HG02642 (cell line): ENCODE measurements around the gene FIBIN.

ENCODE experiments used
- ATAC-seq: cut with Tn5 transposase; IDR thresholded peaks from one replicate; pipeline ENCODE4 v1.9.1; 2021; ENCODE audit warnings: mild to moderate bottlenecking; ENCODE audit not compliant: unreplicated experiment, poor library complexity

The FIBIN gene

GRCh38 chr11:27018902-27019529 is 25.1 kb downstream of the FIBIN start:
- ATAC-seq = no peak

DNA sequence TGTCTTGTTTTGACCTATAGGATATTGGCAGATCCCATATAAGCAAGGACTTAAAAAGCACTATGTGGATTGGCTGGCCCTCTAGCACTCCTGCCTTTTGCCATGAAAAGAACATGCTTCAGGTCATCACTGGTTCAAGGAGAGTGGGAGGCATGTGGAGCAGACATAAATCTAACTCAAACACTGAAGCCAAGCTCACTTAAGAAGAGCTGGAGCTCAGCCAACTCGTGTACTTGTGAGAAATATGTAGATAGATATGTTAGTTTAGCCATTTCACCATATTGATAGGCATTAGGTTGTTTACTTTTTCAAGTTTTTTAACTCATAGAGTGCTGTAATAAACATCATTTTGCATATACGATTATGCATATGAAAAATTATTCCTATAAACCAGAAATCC is 26.8 kb downstream of the FIBIN start:
- ATAC-seq = no peak

DNA sequence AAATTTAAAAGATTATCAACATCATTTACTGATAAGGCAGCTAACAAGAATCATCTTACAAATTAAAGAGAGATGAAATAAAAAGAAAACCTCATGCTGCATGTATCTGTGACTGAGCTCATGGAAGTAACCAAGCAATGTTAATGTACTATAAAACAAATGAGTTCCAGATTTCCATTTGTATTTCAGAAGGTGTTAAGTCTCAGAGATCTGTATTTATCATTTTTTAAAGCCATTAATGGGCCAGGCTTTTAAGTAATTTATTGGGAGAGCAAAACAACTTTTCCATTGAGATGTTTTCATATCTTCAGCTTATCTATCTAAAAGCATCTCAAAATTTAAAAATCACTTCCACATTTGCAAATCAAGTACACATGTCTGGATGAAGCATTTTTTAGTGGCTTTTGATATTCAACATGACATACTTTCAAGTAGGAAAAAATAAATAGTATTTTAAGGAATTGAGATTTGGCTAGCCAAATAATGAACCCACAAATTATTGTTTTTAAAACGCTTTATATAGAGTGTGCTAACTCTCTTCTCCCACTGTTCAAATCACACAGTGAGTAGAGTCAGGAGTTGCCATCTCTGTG is 28.8 kb downstream of the FIBIN start:
- ATAC-seq = no peak

GRCh38 chr11:27024865-27025264 is 31.0 kb downstream of the FIBIN start:
- ATAC-seq = no peak

- no peak for ATAC-seq
These were observed 31.5 kb downstream of the FIBIN start for GRCh38 chr11:27025312-27025955.

GRCh38 chr11:27025957-27026733 is 32.2 kb downstream of the FIBIN start:
- no peak for ATAC-seq

GRCh38 chr11:27028561-27028965 is 34.7 kb downstream of the FIBIN start:
- ATAC-seq = no peak

DNA sequence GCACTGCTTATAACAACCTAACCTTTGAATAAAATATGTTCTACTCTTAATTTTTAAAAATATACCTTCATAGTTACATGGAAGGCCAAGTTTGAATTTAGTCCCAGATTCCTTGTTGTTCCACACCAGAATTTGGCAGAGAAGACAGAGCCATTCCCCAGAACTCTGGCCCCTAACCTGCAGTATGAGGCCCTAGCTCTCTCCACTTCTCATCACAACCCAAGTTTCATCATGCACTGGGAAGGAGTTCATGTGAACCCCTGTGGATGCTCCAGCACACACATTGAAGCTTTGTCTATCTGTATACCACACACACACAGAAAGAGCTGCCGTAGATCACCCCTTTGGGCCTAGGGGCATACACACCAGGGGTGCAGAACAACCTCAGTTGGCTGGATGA is 36.1 kb downstream of the FIBIN start:
- no peak for ATAC-seq

- ATAC-seq = no peak
These were observed 37.8 kb downstream of the FIBIN start for GRCh38 chr11:27031754-27032153.

DNA sequence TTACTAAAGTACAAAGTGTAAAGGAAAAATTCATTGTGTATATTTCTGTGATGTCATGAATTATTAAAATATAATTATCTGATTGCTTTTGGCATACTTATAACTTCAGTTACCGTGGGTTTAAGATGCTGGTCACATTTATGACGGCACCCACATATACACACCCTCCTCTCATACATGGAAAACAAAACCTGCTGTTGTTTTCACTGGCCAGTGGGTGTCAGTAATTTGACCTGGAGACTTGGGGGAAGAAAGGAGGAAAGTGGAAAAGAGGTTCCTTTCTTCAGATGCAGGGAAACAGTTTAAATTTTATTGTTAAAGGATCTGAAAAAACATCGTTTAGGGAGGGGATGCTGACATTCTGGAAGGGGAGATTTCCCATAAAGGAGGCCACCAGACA is 46.0 kb downstream of the FIBIN start:
- ATAC-seq = no peak

- no peak for ATAC-seq
These were observed 46.6 kb downstream of the FIBIN start, which contains the start of gene BBOX1 for GRCh38 chr11:27040302-27041115. TSS of gene BBOX1 (plus strand) at chr11:27040815. CDS start at chr11:27055431, 14,616 bp downstream.

DNA sequence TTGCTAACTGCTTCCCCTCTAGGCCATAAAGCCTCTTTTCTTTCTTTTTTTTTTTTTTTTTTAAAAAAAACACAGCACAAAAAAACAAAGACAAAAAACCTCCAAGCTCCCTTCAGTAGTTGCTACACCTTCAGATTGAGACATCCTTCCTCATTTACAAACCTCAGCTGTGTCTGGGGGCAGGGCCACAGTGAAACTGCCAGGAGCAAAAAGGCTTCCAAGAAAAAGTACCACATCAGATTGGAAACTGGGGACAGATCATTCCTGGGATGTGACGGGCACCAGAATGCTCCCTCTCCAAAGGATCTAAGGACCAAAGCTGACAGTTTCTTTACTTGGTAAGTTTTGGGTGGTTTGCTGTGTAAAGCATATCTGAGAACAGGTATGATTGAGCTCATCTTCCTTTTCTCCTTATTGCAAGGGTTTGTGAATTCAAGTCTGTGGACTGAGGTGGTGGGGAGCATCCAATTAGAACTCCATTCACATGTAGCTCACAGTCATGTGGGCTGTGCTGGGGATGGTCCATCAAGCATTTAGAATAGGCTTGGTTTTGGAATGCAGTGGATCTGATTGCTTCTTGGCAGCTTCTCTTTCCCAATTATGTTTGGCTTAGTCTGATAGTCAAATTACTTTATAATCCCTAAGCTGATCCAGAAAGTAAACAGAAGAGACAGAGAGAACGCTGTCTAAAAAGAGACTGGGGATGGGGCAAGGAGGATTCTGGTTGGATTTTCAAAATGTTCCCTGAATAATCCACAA is 47.4 kb downstream of the FIBIN start:
- ATAC-seq = no peak
